Measurements from ENCODE around the gene TUBE1. TPM values are rescaled to one million over a fixed set of nuclear protein-coding genes. Genes with fewer than 3 reads are reported as not detected.

TUBE1 gene
- total and polyA plus RNA-seq, 2 experiments from 2014 or later: 26.3 to 27.7 TPM

GRCh38 chr6:112128208-112128607, 40.9 kb upstream of the TUBE1 start:
- Histone ChIP-seq H3K4me2 (no peak overlapping the region), H3K4me1 (ENCODE audit: insufficient read depth) (peaks cover 6% of the 10 kb centered on the region; the same call in 1 of the 2 replicates), H3K79me2 (replicated peaks; ENCODE audit: insufficient read depth) (no peaks in the 10 kb centered on the region), H3K27ac (ENCODE audit: low read depth) (no peak overlapping the region), H3K27me3 (ENCODE audit: insufficient read depth) (no peaks in the 10 kb centered on the region), H3K36me3 (ENCODE audit: insufficient read depth) (no peaks in the 10 kb centered on the region), H3F3A (replicated peaks; ENCODE audit: low read depth) (no peaks in the 10 kb centered on the region), H3K9me2 (ENCODE audit: insufficient read depth) (no peaks in the 10 kb centered on the region), H4K20me1 (replicated peaks; ENCODE audit: insufficient read depth) (no peaks in the 10 kb centered on the region), H3K4me3 (no peak overlapping the region), H2AFZ (no peak overlapping the region)
- Mint-ChIP-seq H3K4me3 (no peak overlapping the region), H3K9me3 (no peaks in the 10 kb centered on the region), H3K4me1 (peaks cover 6% of the 10 kb centered on the region; the same call in 2 of the 3 replicates), H3K27ac (no peak overlapping the region), H3K27me3 (ENCODE audit: insufficient read depth, low read depth, poor library complexity) (no peaks in the 10 kb centered on the region), H3K36me3 (ENCODE audit: low read depth) (no peaks in the 10 kb centered on the region)
- ATAC-seq (no peak), DNase-seq (ENCODE audit: low spot score) (no peak)
- no peak for TF ChIP-seq ZNF462 (CRISPR knock-in tag; IDR thresholded peaks at IDR 0.05)
- TF ChIP-seq NANOG (IDR thresholded peaks at IDR 0.05; ENCODE audit: borderline replicate concordance): no peak
- no peak for TF ChIP-seq EZH2 (IDR thresholded peaks at IDR 0.05; ENCODE audit: low read depth, unreplicated experiment)
- no peak for TF ChIP-seq ZNF331 (CRISPR knock-in tag; IDR thresholded peaks at IDR 0.05; ENCODE audit: low read depth)
- no peak for TF ChIP-seq STAT1 (IDR thresholded peaks at IDR 0.05; ENCODE audit: unreplicated experiment)

GRCh38 chr6:112123982-112124381, 36.7 kb upstream of the TUBE1 start:
- DNase-seq (ENCODE audit: low spot score) (no peak), ATAC-seq (no peak)
- no peaks in the 10 kb centered on the region for H3K36me3 Mint-ChIP-seq (ENCODE audit: low read depth)
- H3K9me3 Mint-ChIP-seq: no peaks in the 10 kb centered on the region; the same call in 2 of the 3 replicates
- H3K4me3 Mint-ChIP-seq: no peak overlapping the region
- no peak overlapping the region for H3K27ac ChIP-seq (ENCODE audit: low read depth)
- H3K79me2 ChIP-seq (replicated peaks; ENCODE audit: insufficient read depth): no peaks in the 10 kb centered on the region
- no peaks in the 10 kb centered on the region for H3K4me1 ChIP-seq (ENCODE audit: insufficient read depth)
- no peaks in the 10 kb centered on the region for H4K20me1 ChIP-seq (replicated peaks; ENCODE audit: insufficient read depth)
- H3K4me1 Mint-ChIP-seq: peaks cover 9% of the 10 kb centered on the region
- no peak overlapping the region for H3K4me2 ChIP-seq
- H3K27me3 ChIP-seq (ENCODE audit: insufficient read depth): no peaks in the 10 kb centered on the region
- H3K27me3 Mint-ChIP-seq (ENCODE audit: insufficient read depth, low read depth, poor library complexity): no peaks in the 10 kb centered on the region
- no peaks in the 10 kb centered on the region for H3F3A ChIP-seq (replicated peaks; ENCODE audit: low read depth)
- H2AFZ ChIP-seq: 0 out of 2 replicates have a peak overlapping the region, but pooled peaks have one; percentile 25
- H3K9me2 ChIP-seq (ENCODE audit: insufficient read depth): no peaks in the 10 kb centered on the region
- no peaks in the 10 kb centered on the region for H3K36me3 ChIP-seq (ENCODE audit: insufficient read depth)
- H3K4me3 ChIP-seq: no peak overlapping the region
- H3K27ac Mint-ChIP-seq: no peak overlapping the region
- TF ChIP-seq EZH2phosphoT487 (IDR thresholded peaks at IDR 0.05; ENCODE audit: unreplicated experiment) (no peak), ZNF114 (CRISPR knock-in tag; IDR thresholded peaks at IDR 0.05) (no peak), EZH2 (IDR thresholded peaks at IDR 0.05; ENCODE audit: low read depth, unreplicated experiment) (no peak), STAT1 (IDR thresholded peaks at IDR 0.05; ENCODE audit: unreplicated experiment) (no peak)
